ENCODE data around the gene SLC29A1.

SLC29A1 gene

GRCh38 chr6:44245391-44245911, 22.1 kb downstream of the SLC29A1 start:
- no peaks in the 10 kb centered on the region for H3K9me3 ChIP-seq (ENCODE audit: control insufficient read depth, low read length)
- H3K4me1 ChIP-seq (ENCODE audit: control insufficient read depth, insufficient read depth, low read length) = peaks cover 23% of the 10 kb centered on the region
- H3K9ac ChIP-seq (ENCODE audit: low read length) = peak overlapping the region; percentile 100
- no peaks in the 10 kb centered on the region for H3K27me3 ChIP-seq (replicated peaks; ENCODE audit: control insufficient read depth, insufficient read depth, low read length)
- peaks cover 19% of the 10 kb centered on the region for H3K36me3 ChIP-seq (ENCODE audit: control insufficient read depth, insufficient read depth, low read length, severe bottlenecking)
- no peak for DNase-seq (ENCODE audit: low read depth)
- peak overlapping the region; percentile 100 for H3K4me3 ChIP-seq (ENCODE audit: low read length)

- Histone ChIP-seq H3K9me3 (ENCODE audit: control insufficient read depth, low read length) (no peaks in the 10 kb centered on the region), H3K27me3 (replicated peaks; ENCODE audit: control insufficient read depth, insufficient read depth, low read length) (no peaks in the 10 kb centered on the region), H3K36me3 (ENCODE audit: control insufficient read depth, insufficient read depth, low read length, severe bottlenecking) (peaks cover 25% of the 10 kb centered on the region), H3K9ac (ENCODE audit: low read length) (peak overlapping the region; percentile 100), H3K4me3 (ENCODE audit: low read length) (peak overlapping the region; percentile 100), H3K4me1 (ENCODE audit: control insufficient read depth, insufficient read depth, low read length) (peaks cover 23% of the 10 kb centered on the region)
- DNase-seq (ENCODE audit: low read depth) = peak; percentile 89
These were observed 22.7 kb downstream of the SLC29A1 start for GRCh38 chr6:44245912-44246662.

GRCh38 chr6:44246663-44247337, 23.4 kb downstream of the SLC29A1 start, which contains the start of gene HSP90AB1:
HSP90AB1 (plus strand) TSS chr6:44247101; CDS start chr6:44248630, 1,529 bp downstream.
- Histone ChIP-seq H3K9ac (ENCODE audit: low read length) (peak within 1 kb of the TSS; percentile 100), H3K36me3 (ENCODE audit: control insufficient read depth, insufficient read depth, low read length, severe bottlenecking) (peaks cover 32% of the 10 kb centered on the region), H3K4me3 (ENCODE audit: low read length) (peak within 1 kb of the TSS; percentile 100), H3K4me1 (ENCODE audit: control insufficient read depth, insufficient read depth, low read length) (peaks cover 23% of the 10 kb centered on the region), H3K27me3 (replicated peaks; ENCODE audit: control insufficient read depth, insufficient read depth, low read length) (no peaks in the 10 kb centered on the region), H3K9me3 (ENCODE audit: control insufficient read depth, low read length) (no peaks in the 10 kb centered on the region)
- DNase-seq (ENCODE audit: low read depth) = peak; percentile 98

- DNase-seq (ENCODE audit: low read depth) = peak; percentile 74
- Histone ChIP-seq H3K9me3 (ENCODE audit: control insufficient read depth, low read length) (no peaks in the 10 kb centered on the region), H3K27me3 (replicated peaks; ENCODE audit: control insufficient read depth, insufficient read depth, low read length) (no peaks in the 10 kb centered on the region), H3K9ac (ENCODE audit: low read length) (peak overlapping the region; percentile 100), H3K36me3 (ENCODE audit: control insufficient read depth, insufficient read depth, low read length, severe bottlenecking) (peaks cover 41% of the 10 kb centered on the region), H3K4me3 (ENCODE audit: low read length) (peak overlapping the region; percentile 100), H3K4me1 (ENCODE audit: control insufficient read depth, insufficient read depth, low read length) (peaks cover 23% of the 10 kb centered on the region)
These were observed 24.2 kb downstream of the SLC29A1 start for GRCh38 chr6:44247338-44248302.

- no peaks in the 10 kb centered on the region for H3K9me3 ChIP-seq (ENCODE audit: control insufficient read depth, low read length)
- peak overlapping the region; percentile 100 for H3K4me3 ChIP-seq (ENCODE audit: low read length)
- peak overlapping the region; percentile 100 for H3K9ac ChIP-seq (ENCODE audit: low read length)
- no peaks in the 10 kb centered on the region for H3K27me3 ChIP-seq (replicated peaks; ENCODE audit: control insufficient read depth, insufficient read depth, low read length)
- DNase-seq (ENCODE audit: low read depth) = no peak
- peaks cover 50% of the 10 kb centered on the region for H3K36me3 ChIP-seq (ENCODE audit: control insufficient read depth, insufficient read depth, low read length, severe bottlenecking)
- H3K4me1 ChIP-seq (ENCODE audit: control insufficient read depth, insufficient read depth, low read length) = peaks cover 23% of the 10 kb centered on the region
These were observed 25.2 kb downstream of the SLC29A1 start for GRCh38 chr6:44248579-44248978.

- H3K9ac ChIP-seq (ENCODE audit: low read length) = peak overlapping the region; percentile 100
- DNase-seq (ENCODE audit: low read depth) = no peak
- H3K27me3 ChIP-seq (replicated peaks; ENCODE audit: control insufficient read depth, insufficient read depth, low read length) = no peaks in the 10 kb centered on the region
- H3K4me1 ChIP-seq (ENCODE audit: control insufficient read depth, insufficient read depth, low read length) = peaks cover 23% of the 10 kb centered on the region
- peak overlapping the region; percentile 100 for H3K4me3 ChIP-seq (ENCODE audit: low read length)
- H3K36me3 ChIP-seq (ENCODE audit: control insufficient read depth, insufficient read depth, low read length, severe bottlenecking) = peaks cover 57% of the 10 kb centered on the region
- H3K9me3 ChIP-seq (ENCODE audit: control insufficient read depth, low read length) = no peaks in the 10 kb centered on the region
These were observed 25.8 kb downstream of the SLC29A1 start for GRCh38 chr6:44249082-44249748.

- peaks cover 23% of the 10 kb centered on the region for H3K4me1 ChIP-seq (ENCODE audit: control insufficient read depth, insufficient read depth, low read length)
These were observed 26.8 kb downstream of the SLC29A1 start for GRCh38 chr6:44250067-44250717.

GRCh38 chr6:44250718-44251123, 27.3 kb downstream of the SLC29A1 start:
- Histone ChIP-seq H3K27me3 (replicated peaks; ENCODE audit: control insufficient read depth, insufficient read depth, low read length) (no peaks in the 10 kb centered on the region), H3K4me3 (ENCODE audit: low read length) (no peak overlapping the region), H3K9ac (ENCODE audit: low read length) (no peak overlapping the region), H3K36me3 (ENCODE audit: control insufficient read depth, insufficient read depth, low read length, severe bottlenecking) (peaks cover 72% of the 10 kb centered on the region), H3K4me1 (ENCODE audit: control insufficient read depth, insufficient read depth, low read length) (peaks cover 18% of the 10 kb centered on the region), H3K9me3 (ENCODE audit: control insufficient read depth, low read length) (no peaks in the 10 kb centered on the region)
- DNase-seq (ENCODE audit: low read depth) = no peak

More at GRCh38 chr6:44250067-44250717, 26.8 kb downstream of the SLC29A1 start:
- DNase-seq (ENCODE audit: low read depth) = no peak
- Histone ChIP-seq H3K27me3 (replicated peaks; ENCODE audit: control insufficient read depth, insufficient read depth, low read length) (no peaks in the 10 kb centered on the region), H3K9ac (ENCODE audit: low read length) (no peak overlapping the region), H3K4me3 (ENCODE audit: low read length) (no peak overlapping the region), H3K36me3 (ENCODE audit: control insufficient read depth, insufficient read depth, low read length, severe bottlenecking) (peaks cover 66% of the 10 kb centered on the region), H3K9me3 (ENCODE audit: control insufficient read depth, low read length) (no peaks in the 10 kb centered on the region)

- peaks cover 74% of the 10 kb centered on the region for H3K36me3 ChIP-seq (ENCODE audit: control insufficient read depth, insufficient read depth, low read length, severe bottlenecking)
- H3K9me3 ChIP-seq (ENCODE audit: control insufficient read depth, low read length) = no peaks in the 10 kb centered on the region
- H3K4me1 ChIP-seq (ENCODE audit: control insufficient read depth, insufficient read depth, low read length) = peaks cover 25% of the 10 kb centered on the region
- H3K27me3 ChIP-seq (replicated peaks; ENCODE audit: control insufficient read depth, insufficient read depth, low read length) = no peaks in the 10 kb centered on the region
- no peak for DNase-seq (ENCODE audit: low read depth)
- no peak overlapping the region for H3K4me3 ChIP-seq (ENCODE audit: low read length)
- no peak overlapping the region for H3K9ac ChIP-seq (ENCODE audit: low read length)
These were observed 28.5 kb downstream of the SLC29A1 start for GRCh38 chr6:44251576-44252524.

All from adipocyte (in vitro differentiated cells).